ENCODE measurements around the gene COL6A2.
"Not testable (repeated sequence)": the region's sequence is repeated elsewhere in the genome, so short reads cannot be mapped to it uniquely, and the experiment has no call there.

COL6A2 gene

GRCh38 chr21:46127239-46128105 is 29.6 kb downstream of the COL6A2 start:
- Mint-ChIP-seq H3K27ac (no peak overlapping the region), H3K27me3 (no peaks in the 10 kb centered on the region), H3K4me1 (no peaks in the 10 kb centered on the region), H3K9me3 (peaks cover 0 to 10% of the 10 kb centered on the region in 2 donors), H3K4me3 (no peak overlapping the region)
- DNase-seq (no peak), ATAC-seq (no peak)

- Mint-ChIP-seq H3K27ac (no peak overlapping the region), H3K9me3 (peaks cover 0 to 9% of the 10 kb centered on the region in 2 donors), H3K4me3 (no peak overlapping the region), H3K4me1 (no peaks in the 10 kb centered on the region), H3K27me3 (no peaks in the 10 kb centered on the region)
- ATAC-seq: no peak
- DNase-seq: no peak
Measured at GRCh38 chr21:46128106-46128932, 30.4 kb downstream of the COL6A2 start.

DNA sequence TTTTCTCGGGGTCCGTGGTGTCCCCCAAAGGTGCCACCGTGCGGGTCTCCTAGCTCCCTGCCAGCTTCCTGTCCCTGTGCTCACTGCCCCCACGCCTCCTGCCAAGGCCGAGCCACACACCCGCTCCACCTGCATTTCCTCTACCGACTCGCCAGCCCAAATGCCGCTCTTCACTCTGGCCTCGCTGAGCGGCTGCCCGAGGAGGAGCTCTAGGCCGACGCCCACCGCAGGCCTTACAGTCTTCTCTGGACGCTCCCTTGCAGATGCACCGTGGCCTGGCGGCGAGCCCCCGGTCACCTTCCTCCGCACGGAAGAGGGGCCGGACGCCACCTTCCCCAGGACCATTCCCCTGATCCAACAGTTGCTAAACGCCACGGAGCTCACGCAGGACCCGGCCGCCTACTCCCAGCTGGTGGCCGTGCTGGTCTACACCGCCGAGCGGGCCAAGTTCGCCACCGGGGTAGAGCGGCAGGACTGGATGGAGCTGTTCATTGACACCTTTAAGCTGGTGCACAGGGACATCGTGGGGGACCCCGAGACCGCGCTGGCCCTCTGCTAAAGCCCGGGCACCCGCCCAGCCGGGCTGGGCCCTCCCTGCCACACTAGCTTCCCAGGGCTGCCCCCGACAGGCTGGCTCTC is 31.1 kb downstream of the COL6A2 start:
- Mint-ChIP-seq H3K27me3 (no peaks in the 10 kb centered on the region), H3K9me3 (peaks cover 0 to 2% of the 10 kb centered on the region in 2 donors), H3K4me3 (no peak overlapping the region), H3K4me1 (no peaks in the 10 kb centered on the region), H3K27ac (peak overlapping the region in 1 of 2 donors; percentile 50)
- ATAC-seq (no peak), DNase-seq (no peak)

DNA sequence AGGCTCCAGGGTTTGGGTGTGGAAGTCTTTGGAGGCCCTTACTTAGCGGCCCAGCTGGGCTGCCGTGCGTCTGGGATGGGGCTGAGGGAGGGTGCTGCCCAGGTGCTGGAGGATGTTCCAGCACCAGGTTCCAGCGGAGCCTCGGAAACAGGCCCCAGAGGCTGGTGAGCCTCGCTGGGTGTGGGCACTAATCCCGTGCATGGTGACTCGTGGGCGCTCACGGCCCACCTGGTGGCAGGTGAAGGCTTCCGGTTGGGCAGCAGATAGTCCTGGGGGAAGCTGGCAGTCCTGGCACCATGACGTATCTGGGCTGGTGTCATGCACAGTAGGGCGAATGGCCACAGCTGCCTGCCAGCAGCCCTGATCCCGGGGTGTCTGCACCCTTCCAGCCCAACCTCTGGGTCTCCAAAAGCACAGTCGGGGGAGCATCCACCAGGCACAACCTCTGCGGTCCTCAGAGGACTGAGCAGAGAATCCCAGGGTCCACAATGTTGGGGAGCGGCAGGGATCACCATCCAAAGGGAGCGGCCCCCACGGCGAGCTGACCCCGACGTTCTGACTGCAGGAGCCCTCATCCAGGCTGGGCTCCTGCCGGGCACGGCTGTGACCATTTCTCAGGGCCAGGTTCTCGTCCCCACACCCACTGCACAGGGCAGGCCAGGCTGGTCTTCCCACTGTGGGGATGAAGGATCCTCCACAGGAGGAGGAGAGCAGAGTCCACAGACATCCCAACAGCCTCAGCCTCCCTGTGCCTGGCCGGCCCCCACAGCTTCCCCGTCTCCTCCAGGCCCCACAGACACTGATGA is 32.1 kb downstream of the COL6A2 start:
- Mint-ChIP-seq H3K9me3 (no peaks in the 10 kb centered on the region), H3K4me3 (no peak overlapping the region), H3K27me3 (no peaks in the 10 kb centered on the region), H3K4me1 (no peaks in the 10 kb centered on the region), H3K27ac (peak overlapping the region in 1 of 2 donors; percentile 30)
- DNase-seq: no peak
- no peak for ATAC-seq

DNA sequence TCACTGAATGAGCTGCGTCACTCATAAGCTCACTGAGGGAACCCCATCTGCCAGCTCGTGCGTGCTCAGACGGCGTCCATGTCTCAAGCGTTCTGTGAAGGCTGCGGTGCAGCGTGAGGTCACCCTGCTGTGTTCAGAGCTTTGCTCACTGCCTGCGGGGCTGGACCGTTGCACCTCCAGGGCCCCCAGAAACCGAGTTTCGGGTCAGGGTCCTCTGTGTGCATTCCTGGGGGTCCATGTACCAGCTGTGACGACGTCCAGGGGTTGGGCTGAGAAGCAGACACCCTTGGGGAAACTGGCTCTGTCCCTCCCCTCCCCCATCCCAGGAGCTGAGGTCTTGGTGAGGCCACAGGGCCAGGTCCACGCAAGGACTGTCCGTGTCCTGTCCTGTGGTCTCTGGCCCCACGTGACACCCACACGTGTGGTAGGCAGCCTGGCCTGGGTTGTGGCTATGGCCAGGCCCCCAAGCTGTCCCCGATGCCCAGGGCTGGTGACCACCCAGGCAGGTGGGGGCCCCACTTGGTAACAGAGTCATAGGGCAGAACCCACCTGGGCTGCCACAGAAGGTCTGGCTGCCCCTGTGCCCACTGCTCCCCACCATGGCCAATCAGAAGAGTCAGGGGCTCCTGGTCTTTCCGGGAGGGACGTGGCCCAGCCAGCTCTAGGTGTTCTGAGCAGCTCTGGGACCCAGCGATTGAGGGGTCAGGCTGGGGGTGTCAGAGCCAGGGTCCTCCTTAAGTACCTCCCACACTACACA is 33.1 kb downstream of the COL6A2 start:
- DNase-seq (no peak), ATAC-seq (no peak)
- no peaks in the 10 kb centered on the region for H3K4me1 Mint-ChIP-seq
- no peak overlapping the region for H3K27ac Mint-ChIP-seq
- no peaks in the 10 kb centered on the region for H3K9me3 Mint-ChIP-seq
- H3K4me3 Mint-ChIP-seq: no peak overlapping the region
- H3K27me3 Mint-ChIP-seq: no peaks in the 10 kb centered on the region

DNA sequence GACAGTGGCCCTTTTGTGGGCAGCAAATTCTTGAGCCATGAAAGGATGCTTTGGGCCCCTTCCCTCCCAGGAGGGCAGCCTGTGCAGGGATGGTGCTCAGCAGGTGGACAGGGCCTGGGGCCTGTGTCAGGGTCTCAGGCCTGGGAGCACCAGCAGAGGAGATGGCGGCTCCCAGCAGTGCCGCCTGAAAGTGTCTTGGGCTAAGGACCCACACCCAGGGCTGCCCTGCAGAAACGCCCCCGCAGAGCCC is 33.6 kb downstream of the COL6A2 start:
- no peak overlapping the region for H3K27ac Mint-ChIP-seq
- ATAC-seq (peak; percentile 17), DNase-seq (no peak)
- no peaks in the 10 kb centered on the region for H3K27me3 Mint-ChIP-seq
- no peak overlapping the region for H3K4me3 Mint-ChIP-seq
- H3K4me1 Mint-ChIP-seq: no peaks in the 10 kb centered on the region
- H3K9me3 Mint-ChIP-seq: no peaks in the 10 kb centered on the region

- Mint-ChIP-seq H3K27ac (no peak overlapping the region), H3K4me3 (no peak overlapping the region), H3K4me1 (no peaks in the 10 kb centered on the region), H3K27me3 (no peaks in the 10 kb centered on the region), H3K9me3 (no peaks in the 10 kb centered on the region)
- DNase-seq (no peak), ATAC-seq (peak; percentile 40)
Measured at GRCh38 chr21:46131838-46132651, 34.1 kb downstream of the COL6A2 start.

DNA sequence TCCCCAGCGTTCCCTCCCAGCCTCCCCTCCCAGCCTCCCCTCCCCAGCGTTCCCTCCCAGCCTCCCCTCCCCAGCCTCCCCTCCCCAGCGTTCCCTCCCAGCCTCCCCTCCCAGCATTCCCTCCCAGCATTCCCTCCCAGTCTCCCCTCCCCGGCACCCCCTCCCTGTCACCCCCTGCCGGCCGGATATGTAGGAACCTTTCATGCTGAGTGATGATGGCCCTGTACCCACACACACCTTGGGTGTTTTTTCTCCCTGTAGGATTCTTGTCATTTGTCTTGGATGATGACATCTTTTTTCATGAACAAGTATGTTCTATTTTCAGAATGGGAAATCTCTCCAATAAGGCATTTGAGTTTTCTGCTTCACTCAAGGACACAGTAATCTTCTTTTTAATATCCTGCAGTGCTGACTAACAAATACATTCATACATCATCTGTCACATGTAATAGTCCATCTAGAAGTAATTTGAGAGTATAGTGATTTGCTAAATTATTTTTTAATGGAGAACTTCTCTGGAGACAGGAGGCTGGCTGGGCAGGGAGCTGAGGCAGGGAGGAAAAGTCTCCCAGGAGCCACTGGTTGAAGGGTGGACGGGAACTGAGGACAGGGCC is 38.0 kb downstream of the COL6A2 start:
- Mint-ChIP-seq H3K4me1 (no peaks in the 10 kb centered on the region), H3K27me3 (peaks cover 22% of the 10 kb centered on the region), H3K27ac (peak overlapping the region in 1 of 2 donors; percentile 74), H3K4me3 (no peak overlapping the region), H3K9me3 (no peaks in the 10 kb centered on the region)
- ATAC-seq: no peak
- DNase-seq: no peak

- no peak overlapping the region for H3K4me3 Mint-ChIP-seq
- DNase-seq (no peak), ATAC-seq (no peak)
- H3K27ac Mint-ChIP-seq: peak overlapping the region in 1 of 2 donors; percentile 71
- H3K4me1 Mint-ChIP-seq: peaks cover 6% of the 10 kb centered on the region
- peaks cover 22% of the 10 kb centered on the region for H3K27me3 Mint-ChIP-seq
- no peaks in the 10 kb centered on the region for H3K9me3 Mint-ChIP-seq
Measured at GRCh38 chr21:46136739-46137349, 38.9 kb downstream of the COL6A2 start.

DNA sequence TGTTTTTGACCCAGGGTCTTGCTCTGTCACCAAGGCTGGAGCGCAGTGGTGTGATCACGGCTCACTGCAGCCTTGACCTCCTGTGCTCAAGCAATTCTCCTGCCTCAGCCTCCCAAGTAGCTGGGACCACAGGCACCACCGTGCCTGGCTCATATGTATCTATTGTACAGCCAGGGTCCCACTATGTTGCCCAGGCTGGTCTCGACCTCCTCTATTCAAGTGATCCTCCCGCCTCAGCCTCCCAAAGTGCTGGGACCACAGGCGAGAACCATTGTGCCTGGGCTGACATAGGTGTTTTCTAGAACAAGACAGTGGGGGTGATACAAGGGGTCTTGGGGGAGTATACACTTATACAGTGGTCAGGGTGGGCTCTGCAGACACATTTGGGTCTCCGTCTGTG is 40.0 kb downstream of the COL6A2 start:
- peaks cover 15% of the 10 kb centered on the region for H3K4me1 Mint-ChIP-seq
- H3K27me3 Mint-ChIP-seq: peaks cover 22% of the 10 kb centered on the region
- no peak for ATAC-seq
- no peaks in the 10 kb centered on the region for H3K9me3 Mint-ChIP-seq
- no peak overlapping the region for H3K4me3 Mint-ChIP-seq
- H3K27ac Mint-ChIP-seq: peak overlapping the region in 1 of 2 donors; percentile 74
- DNase-seq: no peak

DNA sequence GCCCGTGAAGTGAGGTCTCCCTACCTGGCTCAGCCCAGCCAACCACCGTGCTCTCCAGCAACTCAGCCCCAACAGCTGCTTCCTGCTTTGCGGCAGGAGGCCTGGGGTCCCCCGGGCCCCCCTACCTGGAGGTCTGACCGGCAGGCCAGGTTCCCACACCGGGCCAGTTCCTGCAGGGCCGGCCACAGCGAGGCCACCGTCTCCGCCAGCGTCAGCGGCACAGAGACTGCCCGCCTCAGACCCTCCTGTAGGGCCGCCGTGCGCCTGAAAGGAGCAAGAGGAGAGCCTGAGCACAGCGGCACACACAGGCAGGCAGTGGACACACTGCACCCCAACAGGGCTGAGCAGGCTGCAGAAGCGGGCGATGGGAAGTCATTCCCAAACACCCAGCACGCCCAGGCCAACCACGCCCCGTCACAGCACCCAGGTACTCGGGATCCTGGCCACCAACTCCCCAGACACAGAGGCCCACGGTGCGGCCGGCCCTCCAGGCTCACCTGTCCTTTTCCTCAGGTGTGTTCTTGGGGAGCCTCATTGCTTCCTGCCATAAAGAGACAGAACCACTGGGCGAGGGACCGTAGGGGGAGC is 40.6 kb downstream of the COL6A2 start:
- peaks cover 22% of the 10 kb centered on the region for H3K27me3 Mint-ChIP-seq
- no peak for ATAC-seq
- H3K9me3 Mint-ChIP-seq: no peaks in the 10 kb centered on the region
- H3K4me1 Mint-ChIP-seq: peaks cover 18% of the 10 kb centered on the region
- H3K27ac Mint-ChIP-seq: peak overlapping the region; percentile 42 to 46
- no peak overlapping the region for H3K4me3 Mint-ChIP-seq
- no peak for DNase-seq

GRCh38 chr21:46139686-46140085 is 41.8 kb downstream of the COL6A2 start:
- Mint-ChIP-seq H3K27me3 (peaks cover 22% of the 10 kb centered on the region), H3K4me1 (peaks cover 30% of the 10 kb centered on the region), H3K4me3 (no peak overlapping the region), H3K27ac (no peak overlapping the region), H3K9me3 (no peaks in the 10 kb centered on the region)
- DNase-seq: no peak
- no peak for ATAC-seq

GRCh38 chr21:46140352-46141003 is 42.6 kb downstream of the COL6A2 start:
- H3K27ac Mint-ChIP-seq, DNase-seq, H3K9me3 Mint-ChIP-seq, H3K4me3 Mint-ChIP-seq, ATAC-seq: not testable (repeated sequence)
- Mint-ChIP-seq H3K27me3 (peaks cover 22% of the 10 kb centered on the region), H3K4me1 (peaks cover 34% of the 10 kb centered on the region)

Measured in stimulated activated naive CD8-positive, alpha-beta T cell treated with anti-CD3 and anti-CD28 coated beads, Interleukin-15, amount 100 ng/mL, for 72 hours (primary cell).